ENCODE results near the gene PDYN. TPM values are rescaled to one million over a fixed set of nuclear protein-coding genes. Genes with fewer than 3 reads are reported as not detected.

Gene PDYN
- total RNA-seq, 1 donor from 2014 or later, result not detected

DNA sequence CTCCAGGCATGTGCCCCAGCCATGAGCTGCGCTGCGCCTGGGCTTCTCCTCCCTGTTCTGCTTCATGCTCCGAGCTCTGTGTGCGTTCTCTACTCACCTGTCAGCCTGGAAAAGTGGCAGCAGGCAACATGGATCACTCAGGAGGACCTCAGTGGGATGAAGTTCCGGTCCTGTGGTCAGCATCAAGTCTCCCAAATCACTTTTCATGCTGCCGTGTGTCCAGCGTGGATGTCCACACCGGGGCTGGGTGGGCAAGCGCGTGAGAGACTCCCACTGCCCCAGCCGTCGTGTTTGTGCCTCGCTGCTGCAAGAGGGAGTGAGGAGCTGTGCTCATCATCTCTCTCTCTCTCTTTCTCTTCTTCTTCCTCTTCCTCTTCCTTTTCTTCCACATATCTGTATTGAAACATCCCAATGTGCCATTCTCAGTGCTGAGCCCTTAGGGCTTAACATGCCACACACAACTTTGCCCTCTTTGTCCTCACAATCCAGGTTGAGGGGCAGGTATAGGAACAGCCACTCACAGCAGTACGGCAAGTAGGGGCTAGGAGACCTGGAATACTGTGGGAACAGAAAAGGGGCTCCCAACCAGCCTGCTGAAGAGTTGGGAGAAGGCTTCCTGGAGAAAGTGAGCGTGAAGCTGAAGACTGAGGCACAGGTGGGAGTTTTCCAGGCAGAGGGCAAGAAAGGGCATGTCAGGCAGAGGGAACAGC, 3.8 kb upstream of the PDYN start:
- no peak for DNase-seq (ENCODE audit: low spot score)
- intact Hi-C loops (cut with DNase I), result no loop called here

- no peak for DNase-seq (ENCODE audit: low spot score)
- intact Hi-C loops (cut with DNase I), result no loop called here
Observed at GRCh38 chr20:1995531-1996310, 1.9 kb upstream of the PDYN start.

GRCh38 chr20:1994627-1995026, 769 bp upstream of the PDYN start:
- intact Hi-C loops (cut with DNase I), result no loop called here
- DNase-seq (ENCODE audit: low spot score), result no peak

DNA sequence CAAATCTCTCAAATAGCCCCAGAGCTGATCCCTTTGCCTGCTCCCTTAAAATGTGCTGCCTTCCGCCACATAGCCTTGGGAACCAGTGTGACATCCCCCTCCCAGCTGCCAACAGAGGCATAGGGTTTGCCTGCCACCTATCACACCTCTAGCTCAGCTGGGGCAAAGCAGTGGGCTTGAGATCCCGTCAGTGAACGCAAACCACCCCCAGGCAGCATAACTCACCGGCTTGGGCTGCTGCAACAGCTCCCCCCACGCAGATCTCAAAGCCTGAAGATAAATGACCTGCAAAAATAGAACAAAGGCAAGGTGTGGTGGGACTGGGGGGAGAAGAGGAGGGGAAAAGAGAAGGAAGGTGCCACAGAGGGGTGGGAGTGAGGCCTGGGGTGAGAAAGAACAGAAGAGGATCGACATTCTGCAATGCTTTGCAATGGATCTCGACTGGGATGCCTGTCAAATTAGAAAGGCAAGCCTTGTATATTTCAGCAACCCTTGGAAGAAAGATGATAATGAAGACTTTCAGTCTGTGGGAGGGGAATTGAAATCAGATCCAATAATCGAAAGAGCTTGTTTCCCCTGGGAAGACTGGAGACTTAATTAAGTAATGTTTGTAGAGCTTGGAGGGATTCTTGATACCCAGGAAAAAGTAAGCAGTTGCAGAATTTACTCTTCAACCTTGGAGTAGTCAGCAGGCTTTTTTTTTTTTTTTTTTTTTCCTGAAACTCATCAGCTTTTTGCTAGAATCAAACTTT, 1.3 kb downstream of the PDYN start:
- DNase-seq (ENCODE audit: low spot score), result no peak
- intact Hi-C loops (cut with DNase I), result no loop called here

- intact Hi-C loops (cut with DNase I), result no loop called here
Observed at GRCh38 chr20:1987826-1988225, 6.0 kb downstream of the PDYN start.

GRCh38 chr20:1983301-1983700, 10.6 kb downstream of the PDYN start:
- intact Hi-C loops (cut with DNase I), result no loop called here
- no peak for DNase-seq (ENCODE audit: low spot score)

More at GRCh38 chr20:1987826-1988225, 6.0 kb downstream of the PDYN start:
- DNase-seq (ENCODE audit: low spot score), result no peak

DNA sequence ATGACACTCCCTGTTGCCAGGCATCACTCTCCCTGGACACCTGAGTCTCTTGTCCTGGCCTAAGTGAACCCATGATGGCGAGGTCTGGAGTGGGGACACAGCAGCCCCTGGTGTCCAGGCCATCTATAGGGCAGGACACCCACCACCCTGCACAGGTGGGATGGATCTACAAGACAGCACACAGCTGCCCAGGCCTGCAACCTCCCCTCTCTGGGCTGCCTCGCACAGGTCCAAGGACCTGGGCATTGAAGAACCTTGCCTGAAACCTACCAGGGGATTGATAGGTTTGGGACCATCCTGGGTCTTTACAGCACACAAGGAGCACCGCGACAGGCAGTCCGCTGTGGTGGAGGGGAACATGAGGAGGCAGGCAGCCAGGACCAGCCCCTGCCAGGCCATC, 11.2 kb downstream of the PDYN start:
- no peak for DNase-seq (ENCODE audit: low spot score)
- intact Hi-C loops (cut with DNase I), result no loop called here

DNA sequence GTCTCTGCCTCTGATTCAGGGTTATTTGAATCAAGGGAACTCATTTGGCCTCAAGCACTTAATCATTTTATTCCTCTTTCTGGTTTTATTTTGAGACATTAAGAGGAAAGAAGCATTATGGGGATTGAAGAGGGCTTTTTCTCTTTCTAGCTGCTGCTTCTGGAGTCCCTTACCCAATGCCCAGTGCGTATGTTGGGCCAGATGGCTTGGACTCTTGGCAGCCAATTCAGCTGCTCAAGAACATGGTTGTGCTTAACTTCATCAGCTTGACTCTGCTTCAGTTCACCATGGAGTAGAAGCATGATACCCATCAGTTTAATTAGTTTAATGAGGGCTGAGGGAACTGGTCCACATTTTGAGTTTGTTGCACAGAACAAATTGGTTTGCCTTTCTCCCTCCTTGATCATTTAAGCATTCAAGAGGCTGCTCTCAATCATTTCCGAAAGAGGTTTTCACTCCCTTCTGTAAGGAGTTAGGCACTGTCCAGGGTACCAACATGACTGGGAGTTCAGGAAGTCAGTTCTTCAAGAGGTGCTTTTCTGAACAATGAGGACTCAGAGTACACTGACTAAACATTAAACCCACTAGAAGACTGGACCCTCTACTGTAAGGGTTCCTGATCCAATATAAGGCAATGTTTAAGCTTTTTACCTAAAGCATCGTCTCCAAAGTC, 14.6 kb downstream of the PDYN start:
- intact Hi-C loops (cut with DNase I), result no loop called here
- DNase-seq (ENCODE audit: low spot score), result no peak

GRCh38 chr20:1975291-1975690, 18.6 kb downstream of the PDYN start:
- DNase-seq (ENCODE audit: low spot score), result no peak
- intact Hi-C loops (cut with DNase I), result no loop called here

- DNase-seq (ENCODE audit: low spot score), result no peak
- intact Hi-C loops (cut with DNase I), result no loop called here
Observed at GRCh38 chr20:1973601-1974440, 20.0 kb downstream of the PDYN start.

DNA sequence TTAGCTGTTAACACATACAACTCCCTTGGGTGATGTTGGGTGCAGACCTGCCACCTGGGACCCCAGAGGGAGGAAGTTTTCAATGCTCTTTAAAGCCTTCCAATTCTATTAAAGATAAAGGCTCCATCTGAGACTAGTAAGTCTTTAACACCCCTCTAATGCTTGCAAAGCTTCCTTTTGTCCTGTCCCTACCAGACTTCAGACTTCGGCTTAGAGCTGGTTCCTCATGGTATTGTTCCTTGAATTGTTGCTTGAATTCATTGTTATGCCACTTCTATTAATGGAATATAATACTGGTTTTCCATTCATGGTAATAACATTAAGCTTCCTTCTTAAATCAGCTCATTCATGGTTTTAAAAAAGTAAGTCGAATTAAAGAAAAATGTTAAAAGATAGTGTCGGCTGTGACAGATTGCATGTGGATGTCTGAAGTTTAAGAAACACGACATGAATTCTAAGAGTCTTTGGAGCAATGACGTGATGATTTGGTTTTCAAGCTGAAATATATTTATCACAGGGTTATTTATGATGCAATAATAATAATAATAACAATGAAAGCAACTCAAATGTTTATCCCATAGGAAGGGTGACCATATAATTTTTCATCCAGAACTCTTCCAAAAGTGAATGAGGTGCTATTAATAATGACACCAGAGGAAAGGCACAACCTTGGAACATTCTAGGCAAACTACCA, 21.8 kb downstream of the PDYN start:
- DNase-seq (ENCODE audit: low spot score), result no peak

GRCh38 chr20:1968964-1969363, 24.9 kb downstream of the PDYN start:
- no peak for DNase-seq (ENCODE audit: low spot score)

More for the DNA sequence above, 21.8 kb downstream of the PDYN start:
- intact Hi-C loops (cut with DNase I), result no loop called here

GRCh38 chr20:1965520-1966351, 28.1 kb downstream of the PDYN start:
- intact Hi-C loops (cut with DNase I), result loop anchor here (2.0 to 5.0 kb wide), 2 partner anchors 68 to 207 kb away; partner anchors contain the start of gene SIRPA

More at GRCh38 chr20:1968964-1969363, 24.9 kb downstream of the PDYN start:
- intact Hi-C loops (cut with DNase I), result loop anchor here (5.0 kb wide), 1 partner anchor 72 kb away; the partner anchor contains the start of gene SIRPA

DNA sequence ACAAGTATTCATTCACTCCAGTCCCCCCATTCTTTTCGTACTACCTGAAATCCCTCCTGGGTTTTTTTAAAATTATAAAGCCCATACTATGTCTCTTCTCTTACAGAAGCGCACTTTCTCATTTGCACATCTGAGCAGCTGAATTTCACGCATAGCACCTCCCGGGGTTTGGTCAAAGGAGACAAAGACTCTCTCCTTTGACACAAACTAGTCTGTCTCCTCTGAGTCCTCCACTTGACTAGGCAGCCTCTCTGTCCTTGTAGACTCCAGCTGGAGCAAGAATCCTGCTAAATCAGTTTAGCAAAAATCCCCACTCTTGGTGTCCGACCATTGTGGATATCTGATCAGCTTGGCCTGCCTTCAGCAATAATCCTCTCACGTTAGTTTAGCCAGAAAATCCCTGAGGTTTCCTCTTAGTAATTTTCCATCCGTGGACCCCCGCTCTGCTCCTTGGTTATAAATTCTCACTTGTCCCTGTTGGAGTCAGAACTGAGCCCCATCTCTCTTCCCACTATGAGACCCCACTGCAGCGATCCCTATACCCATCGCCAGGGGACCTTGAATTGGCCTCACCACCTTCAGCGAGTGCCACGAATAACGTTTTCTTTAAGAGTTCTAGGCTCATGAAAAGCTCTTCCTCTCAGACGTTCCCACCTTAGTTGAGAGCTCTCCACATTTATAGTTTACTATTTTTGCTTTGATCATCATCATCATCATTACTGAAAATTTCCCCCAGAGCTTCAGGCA, 29.0 kb downstream of the PDYN start:
- DNase-seq (ENCODE audit: low spot score), result no peak
- intact Hi-C loops (cut with DNase I), result loop anchor here (2.0 to 5.0 kb wide), 3 partner anchors 68 to 487 kb away; partner anchors contain the start of gene SIRPA

More at GRCh38 chr20:1965520-1966351, 28.1 kb downstream of the PDYN start:
- DNase-seq (ENCODE audit: low spot score), result peak; percentile 84

DNA sequence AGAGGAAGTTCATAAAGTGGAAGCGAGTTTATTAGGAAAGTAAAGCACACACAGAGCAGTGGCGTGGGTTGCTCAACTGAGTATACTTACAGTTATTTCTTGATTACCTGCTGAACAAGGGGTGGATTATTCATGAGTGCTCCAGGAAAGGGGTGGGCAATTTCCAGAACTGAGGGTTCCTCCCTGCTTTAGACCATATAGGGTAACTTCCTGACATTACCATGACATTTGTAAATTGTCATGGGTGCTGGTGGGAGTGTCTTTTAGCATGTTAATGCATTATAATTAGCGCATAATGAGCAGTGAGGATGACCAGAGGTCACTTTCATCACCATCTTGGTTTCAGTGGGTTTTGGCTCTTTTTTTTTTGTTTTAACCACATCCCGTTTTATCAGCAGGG, 29.8 kb downstream of the PDYN start:
- intact Hi-C loops (cut with DNase I), result loop anchor here (2.0 to 5.0 kb wide), 2 partner anchors 209 to 488 kb away; no protein-coding TSS in a partner anchor
- DNase-seq (ENCODE audit: low spot score), result no peak

DNA sequence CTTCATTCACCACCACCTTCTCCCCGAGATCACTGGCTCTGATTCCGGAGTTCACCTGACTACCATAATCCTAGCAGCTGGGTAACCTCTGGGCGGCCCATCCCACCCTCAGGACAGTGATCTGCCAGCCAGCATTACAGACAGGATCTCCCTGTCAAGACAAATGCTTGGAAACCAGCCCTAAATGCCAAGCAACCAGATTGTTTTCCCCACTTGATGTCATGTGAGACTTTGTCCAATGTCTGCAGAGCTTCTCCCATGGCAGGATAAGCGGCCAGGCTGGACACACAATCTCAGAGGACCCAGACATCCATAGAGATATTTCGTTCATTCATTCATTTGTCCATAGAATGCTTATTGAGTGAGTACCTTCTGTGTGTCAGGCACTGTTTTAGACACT, 32.5 kb downstream of the PDYN start:
- no peak for DNase-seq (ENCODE audit: low spot score)
- intact Hi-C loops (cut with DNase I), result loop anchor here (5.0 kb wide), 1 partner anchor 491 kb away; no protein-coding TSS in a partner anchor

All from cardiac septum (tissue), 1 donor.